NCI-H510A (cell line): ENCODE data around the gene PPIF.
A peak's percentile ranks its signal among the peaks of the same experiment; 100 is the strongest.

Source experiments
- DNase-seq: peaks from one replicate; lab custom pipeline; 2025; lab: John Stamatoyannopoulos, UW

PPIF gene

DNA sequence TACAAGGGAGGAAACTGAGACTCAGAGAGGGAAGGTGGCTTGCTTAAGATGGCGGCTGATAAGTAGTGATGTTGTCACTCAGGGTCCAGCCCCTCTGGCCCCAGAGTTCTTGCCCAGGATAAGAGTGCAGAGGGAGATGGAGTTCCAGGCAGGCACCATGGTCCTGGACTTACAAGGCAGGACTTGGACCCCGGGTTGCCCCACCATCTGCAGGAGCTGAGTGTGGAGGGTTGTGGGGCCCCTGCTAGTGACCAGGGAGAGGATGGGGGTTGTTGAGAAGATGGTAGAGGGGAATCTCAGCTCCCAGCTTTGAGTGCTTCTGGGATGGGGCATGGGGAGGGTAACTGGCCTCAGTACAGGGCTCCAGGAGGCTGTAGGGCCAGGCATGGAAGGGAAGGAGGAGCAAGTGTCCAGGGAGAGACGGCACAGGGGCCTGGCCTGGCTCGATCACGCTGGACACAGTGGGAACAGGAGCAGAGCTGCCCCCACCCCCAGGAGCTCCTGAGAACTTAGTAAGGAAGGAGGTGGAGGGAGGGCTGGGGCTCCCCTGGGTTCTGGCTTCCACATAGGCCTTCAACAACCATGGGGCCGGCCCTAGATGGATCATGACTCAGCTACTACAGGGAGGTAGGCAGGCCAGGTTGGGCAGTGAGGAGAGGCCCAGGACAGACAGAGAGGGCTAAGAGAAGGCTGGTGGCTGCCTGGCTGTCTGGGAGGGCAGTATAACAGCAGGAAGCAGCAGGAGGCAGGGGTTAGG, 28.2 kb downstream of the PPIF start:
- DNase-seq = no peak

DNA sequence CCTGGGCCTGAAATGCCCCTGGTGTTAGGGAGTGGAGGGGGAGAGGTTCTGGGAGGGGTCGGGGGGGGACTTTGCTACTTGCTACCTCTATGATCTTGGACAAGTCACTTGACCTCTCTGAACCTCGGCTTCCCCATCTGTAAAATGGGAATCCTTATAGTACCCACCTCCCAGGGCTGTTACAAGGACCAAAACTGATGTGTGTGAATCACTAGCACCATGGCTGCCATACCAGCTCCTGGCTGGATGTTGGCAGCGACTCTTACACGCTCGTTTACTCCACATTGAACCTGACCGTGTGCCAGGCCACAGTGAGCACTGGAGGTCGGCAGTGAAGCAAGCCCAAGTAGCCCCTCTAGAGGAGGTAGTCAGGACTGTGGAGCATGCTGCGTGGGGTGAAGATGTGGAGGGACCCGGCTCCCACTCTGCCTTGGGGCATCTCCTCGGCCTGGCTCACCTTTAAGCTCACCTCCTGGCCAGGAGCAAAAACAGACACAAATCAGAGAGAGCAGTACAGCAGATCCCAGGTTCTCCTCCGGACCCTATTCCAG, 28.9 kb downstream of the PPIF start:
- DNase-seq = no peak

DNA sequence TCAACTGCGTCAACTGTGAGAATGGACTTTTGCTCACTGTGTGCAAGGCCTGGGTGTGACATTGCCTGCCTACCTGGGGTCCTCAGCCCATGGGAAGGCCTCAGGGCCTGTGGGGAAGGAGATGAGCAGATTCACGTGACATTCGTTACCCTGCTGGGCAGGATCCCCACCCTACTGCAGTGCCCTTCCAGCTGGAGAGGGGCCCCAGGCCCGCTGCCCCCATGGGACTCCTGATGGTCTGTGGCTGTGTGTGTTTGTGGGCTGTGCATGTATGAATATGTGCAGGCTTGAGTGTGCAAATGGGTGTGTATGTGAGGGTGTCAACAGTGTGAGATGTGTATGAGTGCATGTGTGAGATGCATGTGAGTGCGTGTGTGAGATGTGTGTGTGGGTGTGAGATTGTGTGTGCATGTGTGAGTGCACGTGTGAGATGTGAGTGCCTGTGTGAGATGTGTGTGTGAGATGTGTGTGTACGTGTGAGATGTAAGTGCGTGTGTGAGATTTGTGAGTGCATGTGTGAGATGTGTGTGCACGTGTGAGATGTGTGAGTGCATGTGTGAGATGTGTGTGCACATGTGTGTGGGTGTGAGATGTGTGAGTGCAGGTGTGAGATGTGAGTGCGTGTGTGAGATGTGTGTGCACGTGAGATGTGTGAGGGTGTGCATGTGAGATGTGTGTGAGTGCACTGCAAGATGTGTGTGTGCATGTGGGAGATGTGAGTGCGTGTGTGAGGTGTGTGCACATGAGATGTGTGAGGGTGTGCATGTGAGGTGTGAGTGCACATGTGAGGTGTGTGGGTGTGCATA, 29.7 kb downstream of the PPIF start:
- no peak for DNase-seq

DNA sequence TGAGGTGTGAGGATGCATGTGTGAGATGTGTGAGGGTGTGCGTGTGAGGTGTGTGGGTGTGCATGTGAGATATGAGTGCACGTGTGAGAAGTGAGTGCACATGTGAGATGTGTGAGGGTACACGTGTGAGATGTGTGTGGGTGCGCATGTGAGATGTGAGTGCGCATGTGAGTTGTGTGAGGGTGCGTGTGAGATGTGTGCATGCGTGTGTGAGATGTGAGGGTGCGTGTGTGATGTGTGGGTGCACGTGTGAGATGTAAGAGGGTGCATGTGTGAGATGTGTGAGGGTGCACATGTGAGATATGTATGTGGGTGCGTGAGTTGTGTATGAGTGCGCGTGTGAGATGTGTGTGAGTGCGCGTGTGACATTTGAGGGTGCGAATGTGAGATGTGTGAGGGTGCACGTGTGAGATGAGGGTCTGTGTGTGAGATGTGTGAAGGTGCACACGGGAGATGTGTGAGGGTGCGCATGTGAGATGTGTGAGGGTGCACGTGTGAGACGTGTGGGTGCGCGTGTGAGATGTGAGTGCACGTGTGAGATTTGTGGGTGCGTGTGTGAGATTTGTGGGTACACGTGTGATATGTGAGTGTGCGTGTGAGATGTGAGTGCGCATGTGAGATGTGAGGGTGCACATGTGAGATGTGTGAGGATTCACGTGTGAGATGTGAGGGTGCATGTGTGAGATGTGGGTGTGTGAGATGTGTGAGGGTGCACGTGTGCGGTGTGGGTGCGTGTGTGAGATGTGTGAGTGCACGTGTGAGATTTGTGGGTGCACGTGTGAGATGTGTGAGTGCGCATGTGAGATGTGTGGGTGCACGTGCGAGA, 30.5 kb downstream of the PPIF start:
- no peak for DNase-seq

DNA sequence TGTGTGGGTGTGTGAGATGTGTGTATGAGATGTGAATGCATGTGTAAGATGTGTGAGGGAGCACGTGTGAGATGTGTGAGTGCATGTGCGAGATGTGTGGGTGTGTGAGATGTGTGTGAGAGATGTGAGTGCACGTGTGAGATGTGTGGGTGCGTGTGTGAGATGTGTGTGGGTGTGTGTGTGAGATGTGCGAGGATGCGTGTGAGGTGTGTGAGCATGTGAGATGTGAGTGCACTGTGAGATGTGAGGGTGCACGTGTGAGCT, 31.0 kb downstream of the PPIF start:
- no peak for DNase-seq

DNA sequence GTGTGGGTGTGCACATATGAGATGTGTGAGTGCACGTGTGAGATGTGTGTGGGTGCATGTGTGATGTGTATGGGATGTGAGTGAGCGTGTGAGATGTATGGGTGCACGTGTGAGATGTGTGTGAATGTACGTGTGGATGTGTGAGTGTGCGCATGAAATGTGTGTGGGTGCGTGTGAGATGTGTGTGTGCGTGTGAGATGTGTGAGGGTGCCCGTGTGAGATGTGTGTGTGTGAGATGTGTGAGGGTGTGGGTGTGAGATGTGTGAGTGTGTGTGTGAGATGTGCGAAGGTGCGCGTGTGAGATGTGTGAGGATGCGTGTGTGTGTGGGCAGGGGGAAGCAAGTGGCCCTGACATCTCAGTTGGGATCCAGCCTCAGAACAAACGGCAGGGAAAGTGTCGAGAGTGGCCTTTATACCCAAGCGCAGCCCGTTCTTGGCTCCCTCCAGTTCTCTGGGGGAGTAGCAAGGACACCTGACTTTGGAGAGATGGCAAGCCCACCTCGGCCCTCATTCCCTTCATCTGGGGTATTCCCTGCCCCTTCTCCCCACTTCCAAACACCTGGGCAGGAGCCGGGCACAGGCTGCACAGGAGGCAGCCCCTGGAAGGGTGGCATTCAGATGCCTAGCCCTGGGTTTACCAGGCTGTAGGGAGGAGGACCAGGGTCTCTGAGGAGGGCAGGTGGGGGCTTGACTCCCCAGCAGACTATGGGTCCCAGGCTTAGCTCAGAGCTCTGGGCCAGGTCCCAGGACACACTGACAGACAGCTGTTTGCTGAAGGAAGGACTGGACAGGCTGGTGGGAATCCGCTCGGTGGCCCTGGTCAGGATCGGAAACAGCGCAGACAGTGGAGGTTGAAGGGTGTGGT, 31.6 kb downstream of the PPIF start:
- no peak for DNase-seq

DNA sequence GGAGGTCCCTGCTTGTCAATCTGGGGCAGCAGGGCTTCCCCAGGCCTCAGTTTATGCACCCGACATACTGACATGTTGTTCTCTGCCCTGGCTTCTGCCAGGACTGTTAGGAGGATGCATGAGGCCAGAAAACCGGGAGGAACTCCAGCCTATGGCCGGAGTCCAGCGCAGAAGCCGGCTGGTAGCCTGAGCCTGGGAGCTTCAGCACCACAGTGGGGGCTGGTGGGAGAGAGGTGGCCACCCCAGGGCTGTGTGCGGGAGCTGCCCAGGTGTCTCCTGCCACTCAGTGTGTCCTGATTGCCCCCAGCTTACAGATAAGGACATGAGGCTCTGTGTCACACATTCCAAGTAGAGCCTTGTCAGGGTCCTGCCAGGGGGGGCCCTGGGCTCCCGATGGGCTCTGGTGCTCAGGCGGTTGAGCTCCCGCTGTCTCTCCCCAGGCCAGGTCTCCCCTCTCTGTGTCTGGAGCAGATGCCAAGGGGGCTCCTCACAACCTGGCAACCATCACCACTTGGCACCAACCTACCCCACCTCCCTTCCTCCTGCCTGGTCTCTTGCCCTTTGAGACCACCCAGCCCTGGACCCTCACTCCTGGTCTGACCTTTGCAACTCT, 32.3 kb downstream of the PPIF start:
- DNase-seq = no peak

DNA sequence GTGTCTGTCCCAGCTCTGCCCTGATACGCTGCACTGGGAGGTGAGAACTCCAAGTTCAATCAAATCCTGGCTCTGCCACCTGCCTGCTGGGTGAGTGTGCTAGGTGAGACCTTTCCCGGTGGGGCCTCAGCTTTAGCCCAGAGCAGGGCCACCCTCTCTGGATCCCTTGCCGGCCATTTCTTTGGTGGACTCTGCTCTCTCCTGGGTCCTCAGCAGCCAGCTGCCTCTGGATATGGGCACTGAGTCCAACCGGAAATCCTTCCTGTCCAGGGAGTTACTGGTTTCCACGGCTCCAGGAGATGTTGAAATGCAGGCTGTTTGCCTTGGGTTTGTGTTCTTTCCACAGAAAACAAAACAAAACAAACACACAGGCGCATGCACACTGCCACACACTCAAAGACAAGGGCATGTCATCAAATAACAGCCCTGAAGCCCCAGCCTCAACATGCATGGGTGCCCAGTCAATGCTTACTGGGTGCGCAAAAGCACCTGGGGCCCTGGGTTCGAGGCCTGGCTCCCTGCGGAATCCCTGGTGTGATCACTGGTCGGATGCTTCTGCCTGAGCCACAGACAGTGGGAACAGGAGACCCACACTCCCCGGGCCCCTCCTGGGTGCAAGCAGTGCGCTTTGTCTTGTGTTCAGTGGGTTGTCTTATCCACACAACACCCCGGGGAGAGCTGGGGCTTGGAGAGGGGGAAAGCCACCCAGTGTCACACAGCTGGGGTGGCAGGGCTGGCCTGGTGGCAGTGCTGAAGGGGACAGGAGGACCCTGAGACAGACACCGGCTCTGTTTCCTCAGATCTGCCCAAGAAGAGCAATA, 33.1 kb downstream of the PPIF start:
- DNase-seq = peak; percentile 37

DNA sequence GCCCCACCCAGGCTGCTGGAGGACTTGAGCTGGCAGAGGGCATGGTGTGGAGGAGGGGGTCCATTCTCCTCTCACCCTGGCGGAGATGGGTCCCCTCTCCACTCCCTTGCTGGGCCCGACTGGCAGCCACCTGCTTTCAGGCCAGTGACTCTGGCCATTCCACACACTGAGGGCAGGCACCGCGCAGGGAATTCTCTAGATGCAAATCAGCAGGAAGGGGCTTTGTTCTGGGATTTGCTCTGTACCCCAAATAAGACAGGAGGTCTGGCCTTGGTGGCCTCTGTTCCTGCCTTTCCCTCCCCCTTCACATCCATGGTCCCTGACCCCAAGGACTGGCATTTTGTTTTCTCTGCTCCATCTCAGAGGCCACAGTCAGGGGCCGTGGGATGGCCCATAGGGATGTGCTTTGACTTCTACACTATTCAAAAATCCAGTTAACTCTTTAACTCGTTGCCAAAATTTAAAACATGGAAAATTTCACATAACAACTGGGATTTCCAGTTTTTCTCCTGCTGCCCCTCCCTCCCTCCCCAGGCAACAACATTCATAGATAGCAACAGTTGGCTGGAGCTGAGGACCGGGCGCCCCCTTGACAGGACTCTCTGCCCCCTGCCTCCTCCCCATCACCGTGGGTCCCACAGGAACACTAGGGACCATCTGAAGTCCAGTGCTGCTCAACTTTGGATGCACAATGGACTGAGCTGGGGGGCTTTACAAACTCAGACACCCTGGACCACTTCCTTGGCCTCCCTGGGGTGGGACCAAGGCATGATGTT, 33.9 kb downstream of the PPIF start:
- no peak for DNase-seq

DNA sequence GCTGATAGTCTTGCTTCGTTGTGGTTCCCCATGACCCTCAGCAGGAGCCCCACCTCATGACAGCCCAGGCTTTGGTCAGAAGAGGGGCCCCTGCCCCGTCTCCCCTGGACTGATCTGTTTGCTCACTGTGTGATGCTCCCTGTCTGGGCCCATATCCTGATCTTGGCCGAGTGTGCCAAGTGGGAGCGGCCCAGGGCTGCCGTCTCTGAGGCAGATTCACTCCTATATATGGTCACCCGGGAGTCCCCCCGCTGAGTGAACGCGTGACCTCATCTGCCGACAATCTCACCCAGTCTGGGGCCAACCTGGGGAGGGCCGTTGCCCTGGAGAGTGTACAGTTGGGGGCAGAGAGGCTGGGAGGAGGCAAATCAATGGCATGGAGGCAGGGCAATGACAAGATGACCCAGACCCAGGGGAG, 34.5 kb downstream of the PPIF start:
- no peak for DNase-seq

DNA sequence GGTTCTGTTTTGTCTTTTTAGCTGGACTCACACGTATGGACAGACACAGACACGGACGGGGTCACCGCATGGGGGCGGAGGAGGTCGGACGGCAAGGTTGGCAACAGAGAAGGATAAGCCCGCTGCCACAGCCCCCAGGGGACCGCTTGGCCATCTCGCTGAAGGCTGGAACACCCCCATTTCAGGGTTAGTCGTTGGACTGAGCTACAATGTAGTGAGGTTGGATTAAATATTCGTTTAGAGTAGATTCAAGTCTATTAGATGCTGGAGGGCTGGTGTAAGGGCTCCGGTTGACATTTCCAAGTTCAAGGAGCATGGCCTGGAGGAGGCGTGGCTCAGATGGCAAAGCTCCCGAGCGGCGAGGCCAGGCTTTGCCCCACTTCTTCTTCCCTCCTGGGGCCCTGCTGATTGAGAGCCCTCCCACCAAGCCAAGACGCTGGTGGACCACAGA, 35.2 kb downstream of the PPIF start:
- DNase-seq = no peak

DNA sequence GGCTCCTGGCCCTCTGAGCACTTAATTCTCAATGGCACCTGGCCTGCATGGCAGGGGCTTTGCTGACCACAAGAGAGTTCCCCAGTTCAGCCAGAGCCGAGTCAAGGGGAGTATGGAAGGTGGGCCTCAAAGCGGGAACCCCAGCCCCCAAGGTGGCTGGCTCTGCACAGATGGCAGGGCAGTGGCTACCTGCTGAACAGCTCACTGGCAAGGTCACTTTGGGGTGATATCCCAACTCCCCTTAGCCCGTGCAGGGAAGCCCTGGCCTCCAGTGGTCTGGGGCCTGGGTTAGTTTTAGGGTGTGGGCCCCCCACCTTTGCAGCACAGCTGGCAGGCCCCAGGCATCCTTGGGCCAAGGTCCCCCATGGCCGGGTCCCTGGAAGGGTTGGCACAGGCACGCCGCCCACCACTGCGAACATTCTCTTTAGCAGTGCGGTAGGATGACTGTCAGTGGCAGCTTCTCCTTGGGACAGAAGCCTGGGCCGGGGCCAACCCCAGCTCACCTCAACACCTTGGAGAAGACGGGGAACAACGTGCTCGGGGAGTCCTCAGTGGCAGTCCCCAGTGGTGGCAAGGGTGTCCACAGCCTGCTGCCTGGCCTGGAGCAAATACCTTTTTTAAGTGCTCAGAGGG, 36.8 kb downstream of the PPIF start:
- no peak for DNase-seq

DNA sequence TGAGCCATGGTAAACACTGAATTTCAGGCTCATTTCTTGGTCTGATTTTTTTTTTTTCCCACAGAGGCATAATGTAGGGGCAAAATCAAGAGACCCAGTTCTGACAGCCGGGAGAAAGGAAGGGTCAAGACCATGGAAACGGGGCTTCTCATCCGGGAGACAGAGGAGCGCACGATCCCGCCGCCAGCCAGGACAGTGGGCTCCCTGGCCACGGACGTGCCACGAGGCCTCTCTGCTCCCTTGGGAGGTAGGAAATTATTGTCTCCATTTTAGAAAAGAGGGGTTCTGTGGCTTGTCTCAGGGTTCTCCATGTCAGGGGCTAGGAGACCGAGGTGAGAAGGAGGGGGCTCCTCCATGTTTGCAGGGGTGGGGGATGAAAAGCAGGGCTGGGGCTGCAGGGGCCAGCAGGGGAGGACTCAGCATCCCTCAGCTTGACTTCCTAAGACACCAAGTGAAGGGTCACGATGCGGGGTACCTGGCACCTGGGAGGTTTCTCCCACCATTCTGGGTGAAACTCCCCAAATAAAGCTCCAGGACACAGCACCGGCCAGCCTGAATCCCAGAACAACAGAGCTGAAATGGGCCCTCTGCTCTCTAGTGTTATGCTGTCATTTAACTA, 37.6 kb downstream of the PPIF start:
- DNase-seq = no peak

DNA sequence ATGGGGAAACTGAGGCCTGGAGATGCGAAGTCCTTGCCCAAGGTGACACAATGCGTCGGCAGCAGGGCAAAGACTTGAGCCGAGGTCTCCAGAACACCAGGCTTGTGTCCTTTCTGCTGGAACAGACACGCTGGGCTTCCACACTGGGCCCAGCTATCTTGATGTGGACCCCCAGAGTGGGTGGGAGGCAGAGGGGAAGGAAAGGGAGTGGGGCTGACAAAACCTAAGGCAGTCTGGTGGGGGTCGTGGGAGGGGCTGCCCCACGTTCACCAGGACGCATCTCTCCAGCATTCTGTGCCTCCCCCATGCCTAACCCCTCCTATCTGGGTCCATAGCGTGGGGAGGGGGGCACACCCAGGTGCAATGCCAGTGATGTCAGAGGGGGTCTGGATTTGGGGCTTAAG, 38.1 kb downstream of the PPIF start:
- no peak for DNase-seq

DNA sequence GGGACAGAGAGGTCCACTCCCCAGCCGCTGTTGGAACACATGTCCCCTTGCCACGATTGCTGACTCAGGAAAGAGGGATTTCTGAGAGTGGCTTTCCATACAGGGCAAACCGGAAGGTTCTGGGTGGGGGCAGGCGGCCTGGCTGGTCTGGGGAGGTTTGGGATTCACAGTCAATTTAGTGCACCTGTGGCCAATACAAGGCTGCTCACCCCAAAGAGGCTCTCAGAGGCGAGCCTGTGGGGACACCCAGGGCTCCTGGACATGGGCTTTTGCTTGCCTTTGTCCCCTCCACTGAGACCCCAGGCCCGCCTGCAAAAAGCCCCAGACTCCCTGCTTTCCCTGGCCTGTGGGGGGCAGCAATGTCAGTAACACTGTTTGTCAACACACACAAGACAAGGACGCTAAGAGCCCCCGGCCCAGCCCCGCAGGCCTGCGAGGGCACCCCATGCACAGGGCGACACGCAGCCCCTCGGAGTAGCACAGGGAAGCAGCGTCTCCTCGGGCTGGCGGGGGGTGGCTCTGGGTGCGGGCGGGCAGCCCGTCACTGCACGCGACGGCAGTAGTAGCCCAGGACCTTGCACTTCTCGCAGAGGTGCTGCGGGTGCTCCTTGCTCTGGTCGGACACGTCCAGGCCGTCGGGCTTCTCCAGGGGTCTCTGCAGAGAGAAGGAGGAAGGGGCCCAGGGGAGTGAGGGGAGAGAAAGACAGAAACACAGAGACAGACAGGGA, 38.7 kb downstream of the PPIF start:
- no peak for DNase-seq

DNA sequence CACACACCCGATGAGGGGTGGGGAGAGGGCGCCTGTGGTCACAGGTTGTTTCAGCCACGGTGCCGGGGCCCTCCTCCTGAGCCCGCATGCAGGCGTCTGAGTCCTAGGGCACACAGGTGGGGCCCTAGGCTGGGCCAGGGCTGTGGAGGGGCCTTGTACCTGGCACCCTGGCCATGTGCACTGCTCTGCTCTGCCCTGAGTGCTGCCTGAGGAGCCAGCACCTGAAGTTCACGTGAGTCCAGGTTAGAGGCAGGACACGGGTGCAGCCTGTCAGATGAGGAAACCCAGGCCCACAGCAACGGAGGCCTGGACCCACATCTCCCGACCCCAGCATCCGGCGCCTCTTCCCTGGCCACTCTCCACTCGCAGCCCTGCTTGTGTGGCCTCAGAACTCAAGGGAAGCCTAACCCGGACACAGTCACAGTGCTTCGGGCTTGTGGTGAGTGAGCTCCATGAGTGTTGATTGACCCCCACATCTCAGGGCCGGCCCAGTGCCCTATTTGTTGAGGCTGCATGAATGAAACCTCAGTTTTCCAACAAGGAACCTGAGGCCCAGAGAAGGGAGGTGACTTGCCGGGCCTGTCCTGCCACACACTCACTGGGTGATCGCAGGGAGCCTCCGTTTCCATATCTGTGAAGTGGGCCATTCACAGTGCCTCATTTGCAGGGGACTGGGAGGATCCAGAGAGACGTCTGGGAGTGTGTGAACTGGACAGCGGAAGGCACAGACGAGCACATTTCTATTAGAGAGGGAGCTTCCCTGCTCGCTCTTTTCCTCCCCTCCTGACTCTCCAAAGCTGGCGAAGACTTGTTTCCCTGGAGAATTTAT, 39.6 kb downstream of the PPIF start:
- DNase-seq = no peak

DNA sequence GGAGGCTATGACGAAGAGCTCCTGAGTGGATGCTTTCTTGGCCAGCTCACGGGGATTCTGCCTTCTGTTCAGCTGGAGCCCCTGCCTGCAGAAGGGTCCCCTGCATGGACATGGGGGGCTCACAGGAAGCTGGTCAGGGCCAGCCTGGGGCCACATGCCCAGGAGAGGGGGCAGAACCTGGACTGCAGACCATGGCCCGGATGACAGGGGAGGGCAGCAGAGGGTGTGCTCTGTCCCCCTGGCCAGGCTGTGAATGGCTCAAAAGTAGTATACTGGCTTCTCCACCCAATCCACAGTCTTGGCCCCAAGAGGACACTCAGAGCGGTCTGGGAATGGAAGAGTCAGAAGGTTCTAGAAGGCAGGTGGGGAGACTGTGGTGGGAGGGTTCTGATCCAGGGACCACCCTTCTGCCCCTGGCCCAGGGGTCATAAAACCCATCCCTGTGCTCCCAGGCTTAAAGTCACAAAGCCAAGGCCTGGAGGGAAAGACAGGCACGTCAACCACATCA, 40.3 kb downstream of the PPIF start:
- no peak for DNase-seq
